GM12878 (cell line): ENCODE measurements around the gene ELOF1. TPM values are rescaled to one million over a fixed set of nuclear protein-coding genes. Genes with fewer than 3 reads are reported as not detected.

Experiments
- EP300 ChIP-seq, 2 experiments: fragments of 150-350 bp in 1 of 2; IDR thresholded peaks; 2 replicates each; pipeline ENCODE4 v1.6.1; 2011 to 2012; ENCODE audit warnings: low read depth in 2 of 2, low read length in 2 of 2, borderline replicate concordance in 1 of 2, improper control_type of control experiment in 1 of 2, inconsistent platforms in 1 of 2; ENCODE audit not compliant: control insufficient read depth in 1 of 2
- GABPA ChIP-seq: IDR thresholded peaks from 2 replicates; pipeline ENCODE4 v1.6.1; 2014; ENCODE audit warnings: antibody characterized with exemption, low read depth, mild to moderate bottlenecking, inconsistent platforms
- HDAC2 ChIP-seq: fragments of 200-600 bp; sonication (generic); IDR thresholded peaks from 2 replicates; pipeline ENCODE4 v1.6.1; 2017
- NFIC ChIP-seq: IDR thresholded peaks from 2 replicates; pipeline ENCODE4 v1.6.1; 2012; ENCODE audit warnings: low read depth, mild to moderate bottlenecking, inconsistent platforms, low read length, moderate library complexity
- NFYA ChIP-seq: IDR thresholded peaks from 2 replicates; pipeline ENCODE4 v1.6.1; 2011; ENCODE audit warnings: low read depth, mild to moderate bottlenecking, low read length, improper control_type of control experiment, borderline replicate concordance
- SIX5 ChIP-seq: IDR thresholded peaks from 2 replicates; pipeline ENCODE4 v1.6.1; 2011; ENCODE audit warnings: mild to moderate bottlenecking, low read depth, low read length, moderate library complexity; ENCODE audit not compliant: severe bottlenecking
- SMC3 ChIP-seq: IDR thresholded peaks from 2 replicates; pipeline ENCODE4 v1.6.1; 2011; ENCODE audit warnings: low read length, improper control_type of control experiment, borderline replicate concordance
- STAT1 ChIP-seq: fragments of 450-650 bp; conservative IDR thresholded peaks from 2 replicates; pipeline ENCODE4 v1.6.1; 2014; ENCODE audit warnings: antibody characterized with exemption, mild to moderate bottlenecking
- TCF12 ChIP-seq: IDR thresholded peaks from 2 replicates; pipeline ENCODE4 v1.6.1; 2011; ENCODE audit warnings: low read depth, mild to moderate bottlenecking, low read length
- USF1 ChIP-seq: IDR thresholded peaks from 2 replicates; pipeline ENCODE4 v1.6.1; 2011; ENCODE audit warnings: borderline replicate concordance, low read depth, mild to moderate bottlenecking, moderate library complexity, mixed read lengths, low read length; ENCODE audit not compliant: insufficient read depth; ENCODE audit errors: extremely low read length
- ZBED1 ChIP-seq: IDR thresholded peaks from 2 replicates; pipeline ENCODE4 v1.6.1; 2016; ENCODE audit warnings: borderline replicate concordance
- polyA plus RNA-seq, 11 experiments: library from polyadenylated mRNA; depleted of rRNA in 4 of 11; unstranded in 6 of 11; stranded (reverse) in 5 of 11; fragments of >200 nt; fragmentation: Nextera tagmentation in 4 of 11; fragmentation: Illumina TruSeq in 1 of 11; extraction: Ambion mirVana in 4 of 11; extraction: Trizol in 1 of 11; gene quantifications; 1 replicate in 1 of 11; 2 replicates in 10 of 11; pipeline versions ENCODE4 v1.2.1 to v1.2.3, GENCODE V29; 2011 to 2016; ENCODE audit warnings: inconsistent platforms in 2 of 11, missing spikeins in 2 of 11, low read depth in 1 of 11
- total RNA-seq, 4 experiments: library from RNA; depleted of rRNA in 3 of 4; stranded (reverse); fragments of >200 nt in 3 of 4; fragmentation: Illumina TruSeq in 1 of 4; extraction: Trizol in 1 of 4; gene quantifications; 2 replicates each; pipeline versions ENCODE4 v1.2.1 to v1.2.3, GENCODE V29; 2013 to 2021
- TF ChIP-seq, protein P1 (sequence below): fragments of 150-350 bp; IDR thresholded peaks from 2 replicates; pipeline ENCODE4 v1.6.1; 2016; ENCODE audit warnings: low read depth, low read length
- TF ChIP-seq, protein P2 (sequence below): fragments of 450-650 bp; IDR thresholded peaks from 2 replicates; pipeline ENCODE4 v1.6.1; 2018; ENCODE audit warnings: borderline replicate concordance, mild to moderate bottlenecking; ENCODE audit not compliant: partially characterized antibody
- TF ChIP-seq, protein P3 (sequence below): fragments of 450-650 bp; IDR thresholded peaks from 2 replicates; pipeline ENCODE4 v1.6.1; 2018; ENCODE audit warnings: mild to moderate bottlenecking, low read depth, moderate library complexity; ENCODE audit not compliant: partially characterized antibody

Gene ELOF1
- total and polyA plus RNA-seq, 10 of the 15 experiments (the other 5 are each of a cell fraction or from before 2014, with no cell fraction given): 11.7 to 124 (median 92.9) TPM

- TF ChIP-seq, protein P1, sequence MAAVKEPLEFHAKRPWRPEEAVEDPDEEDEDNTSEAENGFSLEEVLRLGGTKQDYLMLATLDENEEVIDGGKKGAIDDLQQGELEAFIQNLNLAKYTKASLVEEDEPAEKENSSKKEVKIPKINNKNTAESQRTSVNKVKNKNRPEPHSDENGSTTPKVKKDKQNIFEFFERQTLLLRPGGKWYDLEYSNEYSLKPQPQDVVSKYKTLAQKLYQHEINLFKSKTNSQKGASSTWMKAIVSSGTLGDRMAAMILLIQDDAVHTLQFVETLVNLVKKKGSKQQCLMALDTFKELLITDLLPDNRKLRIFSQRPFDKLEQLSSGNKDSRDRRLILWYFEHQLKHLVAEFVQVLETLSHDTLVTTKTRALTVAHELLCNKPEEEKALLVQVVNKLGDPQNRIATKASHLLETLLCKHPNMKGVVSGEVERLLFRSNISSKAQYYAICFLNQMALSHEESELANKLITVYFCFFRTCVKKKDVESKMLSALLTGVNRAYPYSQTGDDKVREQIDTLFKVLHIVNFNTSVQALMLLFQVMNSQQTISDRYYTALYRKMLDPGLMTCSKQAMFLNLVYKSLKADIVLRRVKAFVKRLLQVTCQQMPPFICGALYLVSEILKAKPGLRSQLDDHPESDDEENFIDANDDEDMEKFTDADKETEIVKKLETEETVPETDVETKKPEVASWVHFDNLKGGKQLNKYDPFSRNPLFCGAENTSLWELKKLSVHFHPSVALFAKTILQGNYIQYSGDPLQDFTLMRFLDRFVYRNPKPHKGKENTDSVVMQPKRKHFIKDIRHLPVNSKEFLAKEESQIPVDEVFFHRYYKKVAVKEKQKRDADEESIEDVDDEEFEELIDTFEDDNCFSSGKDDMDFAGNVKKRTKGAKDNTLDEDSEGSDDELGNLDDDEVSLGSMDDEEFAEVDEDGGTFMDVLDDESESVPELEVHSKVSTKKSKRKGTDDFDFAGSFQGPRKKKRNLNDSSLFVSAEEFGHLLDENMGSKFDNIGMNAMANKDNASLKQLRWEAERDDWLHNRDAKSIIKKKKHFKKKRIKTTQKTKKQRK: no peak
- TF ChIP-seq NFIC (no peak), USF1 (no peak), ZBED1 (no peak), GABPA (peak; percentile 94), SMC3 (no peak), SIX5 (peak; percentile 53), STAT1 (no peak; the same call in 1 of the 2 replicates), EP300 (IDR thresholded peaks at IDR 0.05; ENCODE audit: borderline replicate concordance in 1 of 2, control insufficient read depth in 1 of 2, low read depth in 2 of 2, low read length in 2 of 2) (no peak), TCF12 (peak; percentile 42; the same call in 1 of the 2 replicates), NFYA (no peak), HDAC2 (peak; percentile 38; the same call in 1 of the 2 replicates)
- TF ChIP-seq, protein P2, sequence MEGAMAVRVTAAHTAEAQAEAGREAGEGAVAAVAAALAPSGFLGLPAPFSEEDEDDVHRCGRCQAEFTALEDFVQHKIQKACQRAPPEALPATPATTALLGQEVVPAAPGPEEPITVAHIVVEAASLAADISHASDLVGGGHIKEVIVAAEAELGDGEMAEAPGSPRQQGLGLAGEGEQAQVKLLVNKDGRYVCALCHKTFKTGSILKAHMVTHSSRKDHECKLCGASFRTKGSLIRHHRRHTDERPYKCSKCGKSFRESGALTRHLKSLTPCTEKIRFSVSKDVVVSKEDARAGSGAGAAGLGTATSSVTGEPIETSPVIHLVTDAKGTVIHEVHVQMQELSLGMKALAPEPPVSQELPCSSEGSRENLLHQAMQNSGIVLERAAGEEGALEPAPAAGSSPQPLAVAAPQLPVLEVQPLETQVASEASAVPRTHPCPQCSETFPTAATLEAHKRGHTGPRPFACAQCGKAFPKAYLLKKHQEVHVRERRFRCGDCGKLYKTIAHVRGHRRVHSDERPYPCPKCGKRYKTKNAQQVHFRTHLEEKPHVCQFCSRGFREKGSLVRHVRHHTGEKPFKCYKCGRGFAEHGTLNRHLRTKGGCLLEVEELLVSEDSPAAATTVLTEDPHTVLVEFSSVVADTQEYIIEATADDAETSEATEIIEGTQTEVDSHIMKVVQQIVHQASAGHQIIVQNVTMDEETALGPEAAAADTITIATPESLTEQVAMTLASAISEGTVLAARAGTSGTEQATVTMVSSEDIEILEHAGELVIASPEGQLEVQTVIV: no peak
- TF ChIP-seq, protein P3, sequence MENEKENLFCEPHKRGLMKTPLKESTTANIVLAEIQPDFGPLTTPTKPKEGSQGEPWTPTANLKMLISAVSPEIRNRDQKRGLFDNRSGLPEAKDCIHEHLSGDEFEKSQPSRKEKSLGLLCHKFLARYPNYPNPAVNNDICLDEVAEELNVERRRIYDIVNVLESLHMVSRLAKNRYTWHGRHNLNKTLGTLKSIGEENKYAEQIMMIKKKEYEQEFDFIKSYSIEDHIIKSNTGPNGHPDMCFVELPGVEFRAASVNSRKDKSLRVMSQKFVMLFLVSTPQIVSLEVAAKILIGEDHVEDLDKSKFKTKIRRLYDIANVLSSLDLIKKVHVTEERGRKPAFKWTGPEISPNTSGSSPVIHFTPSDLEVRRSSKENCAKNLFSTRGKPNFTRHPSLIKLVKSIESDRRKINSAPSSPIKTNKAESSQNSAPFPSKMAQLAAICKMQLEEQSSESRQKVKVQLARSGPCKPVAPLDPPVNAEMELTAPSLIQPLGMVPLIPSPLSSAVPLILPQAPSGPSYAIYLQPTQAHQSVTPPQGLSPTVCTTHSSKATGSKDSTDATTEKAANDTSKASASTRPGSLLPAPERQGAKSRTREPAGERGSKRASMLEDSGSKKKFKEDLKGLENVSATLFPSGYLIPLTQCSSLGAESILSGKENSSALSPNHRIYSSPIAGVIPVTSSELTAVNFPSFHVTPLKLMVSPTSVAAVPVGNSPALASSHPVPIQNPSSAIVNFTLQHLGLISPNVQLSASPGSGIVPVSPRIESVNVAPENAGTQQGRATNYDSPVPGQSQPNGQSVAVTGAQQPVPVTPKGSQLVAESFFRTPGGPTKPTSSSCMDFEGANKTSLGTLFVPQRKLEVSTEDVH: no peak
These were observed 30.3 kb downstream of the ELOF1 start, which contains the start of gene ECSIT (continued) for GRCh38 chr19:11528551-11529341.
